GM19395 (cell line): ENCODE measurements around the gene PNPLA1.

Experiments used
- ATAC-seq: cut with Tn5 transposase; IDR thresholded peaks from one replicate; pipeline ENCODE4 v1.9.1; 2021; ENCODE audit warnings: mild to moderate bottlenecking, moderate library complexity; ENCODE audit not compliant: unreplicated experiment

The PNPLA1 gene

DNA sequence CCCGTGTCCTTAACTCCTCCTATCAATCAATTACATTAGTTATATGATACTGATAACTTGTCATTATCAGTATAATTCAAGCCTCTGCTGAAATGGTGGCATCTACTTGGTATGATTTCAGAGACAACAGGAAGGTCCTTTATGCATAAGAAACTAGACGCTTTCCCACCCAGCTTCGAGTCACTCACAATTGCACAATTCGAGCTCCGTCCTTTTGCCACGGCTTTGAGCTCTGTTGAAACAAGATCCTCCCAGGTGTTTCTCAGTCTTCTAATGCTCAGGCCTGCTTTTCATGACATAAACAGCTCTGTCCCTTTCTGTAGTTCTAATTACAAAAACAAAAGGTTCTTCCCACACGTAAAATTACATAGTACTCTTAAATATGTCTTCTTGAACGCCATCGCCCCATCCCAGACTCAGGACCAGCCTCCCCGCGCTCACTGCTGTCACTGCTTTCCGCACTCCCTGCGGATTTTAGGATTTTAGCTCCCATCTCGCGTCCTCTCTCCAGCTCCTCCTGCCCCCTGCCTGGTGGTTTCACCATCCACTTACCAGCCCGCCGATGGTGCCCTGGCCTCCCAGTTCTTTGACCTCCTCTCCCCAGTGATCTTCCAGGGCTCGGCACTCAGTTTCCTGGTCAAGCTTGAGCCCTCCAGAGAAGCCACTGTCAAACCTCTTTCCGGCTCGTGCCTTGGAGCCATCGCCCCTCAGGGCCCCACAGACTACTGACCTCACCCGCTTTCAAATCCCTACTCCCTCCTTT lies 23.2 kb upstream of the PNPLA1 start:
- no peak for ATAC-seq

DNA sequence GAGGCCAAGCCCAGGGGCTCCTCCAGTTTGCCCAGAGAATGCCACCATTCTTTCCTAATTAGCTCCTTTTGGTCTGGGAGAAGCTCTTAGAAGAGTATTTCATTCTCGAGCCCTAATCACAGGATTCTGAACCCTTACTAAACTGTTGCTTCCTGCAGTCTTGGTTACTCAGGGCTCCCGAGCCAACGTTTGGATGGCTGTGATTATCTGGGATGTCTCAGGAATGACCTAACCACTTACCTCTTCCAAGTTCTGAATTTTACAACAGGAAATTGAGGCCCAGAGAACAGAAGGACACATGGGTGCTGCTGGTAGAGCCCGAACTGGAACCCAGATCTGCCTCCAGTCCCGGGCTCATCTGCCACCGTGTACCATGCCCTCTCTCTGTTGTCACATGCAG lies 22.2 kb upstream of the PNPLA1 start:
- ATAC-seq = no peak

DNA sequence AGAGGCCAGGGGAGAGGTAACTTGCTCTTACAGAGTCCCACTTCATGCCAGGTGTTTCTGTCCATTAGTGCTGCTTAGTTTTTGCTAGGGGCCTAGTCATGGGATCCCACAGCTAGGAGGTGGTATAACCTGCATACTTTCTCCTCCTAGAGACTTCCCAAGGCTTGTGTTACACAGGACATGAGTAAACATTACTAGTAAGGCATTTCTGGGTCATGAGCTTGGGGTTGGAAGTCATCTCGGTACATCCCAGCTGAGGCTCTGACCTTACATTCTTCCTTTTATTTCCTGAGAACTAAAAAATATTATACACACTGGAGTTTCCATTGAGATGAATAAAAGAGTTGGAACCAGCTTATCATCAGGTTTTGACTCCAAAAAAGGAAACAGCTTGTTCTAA lies 20.9 kb upstream of the PNPLA1 start:
- no peak for ATAC-seq

DNA sequence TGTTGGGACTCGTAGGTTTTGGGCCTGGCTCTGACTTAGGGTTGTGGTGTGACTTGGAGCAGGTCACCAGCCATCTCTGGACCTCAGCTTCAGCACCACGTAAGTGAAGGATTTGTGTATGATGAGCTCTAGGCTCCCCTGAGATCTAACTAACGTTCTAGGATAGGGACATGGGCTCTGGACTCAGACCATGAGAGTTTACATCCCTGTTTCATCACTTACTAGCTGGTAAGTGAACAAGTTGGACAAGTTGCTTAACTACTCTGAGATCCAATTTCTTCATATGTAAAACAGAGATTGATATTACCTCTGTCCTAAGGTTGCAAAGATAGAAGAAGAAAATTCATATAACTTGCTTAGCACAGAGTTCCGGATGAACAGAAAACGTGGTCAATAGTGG lies 20.3 kb upstream of the PNPLA1 start:
- ATAC-seq = no peak

DNA sequence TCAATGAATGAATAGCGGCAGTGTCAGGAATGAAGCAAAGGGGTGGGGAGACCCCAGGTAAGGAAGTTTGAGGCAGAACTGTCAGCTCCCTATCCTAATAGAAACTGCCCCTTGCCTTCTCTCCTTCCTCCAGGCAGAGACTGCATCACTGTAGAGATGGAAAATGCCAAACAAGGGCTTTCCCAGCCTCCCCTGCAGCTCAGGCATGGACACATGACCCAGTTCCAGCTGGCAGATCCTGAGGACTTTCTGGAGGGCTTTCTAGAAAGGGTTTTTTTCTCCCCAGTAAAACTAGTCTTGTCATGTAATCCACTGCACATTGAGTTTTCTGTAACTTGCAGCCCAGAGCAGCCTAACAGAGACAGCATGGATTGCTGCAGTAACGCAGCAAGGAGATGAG lies 17.9 kb upstream of the PNPLA1 start:
- ATAC-seq = no peak

DNA sequence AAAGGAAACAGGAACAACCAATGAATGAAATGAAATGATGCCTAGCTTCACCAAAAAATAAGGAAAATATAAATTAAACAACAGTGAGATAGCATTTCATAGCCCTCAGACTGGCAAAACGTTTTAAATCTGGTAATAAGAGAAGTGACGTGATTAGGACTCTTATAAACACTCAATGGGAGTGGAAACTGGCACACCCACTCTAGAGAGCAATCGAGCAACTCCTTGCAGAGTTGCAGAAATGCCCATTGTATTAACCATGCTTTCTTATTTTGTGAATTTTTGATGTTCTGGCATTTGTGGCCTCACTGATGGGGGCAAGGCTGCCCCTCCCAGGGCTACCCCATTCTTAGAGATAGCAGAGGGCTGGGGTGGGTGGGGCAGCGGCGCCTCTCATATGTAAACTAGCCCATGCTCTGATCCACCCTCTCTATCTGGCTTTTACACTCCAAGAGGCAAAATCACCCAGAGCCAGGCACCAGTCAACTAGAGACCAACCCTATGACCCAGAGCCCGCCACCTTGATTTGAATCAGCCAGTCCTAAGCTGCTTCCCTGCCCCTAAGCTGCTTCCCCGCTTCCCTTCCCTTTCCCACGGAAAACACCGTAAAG lies 6.4 kb upstream of the PNPLA1 start:
- ATAC-seq = no peak

DNA sequence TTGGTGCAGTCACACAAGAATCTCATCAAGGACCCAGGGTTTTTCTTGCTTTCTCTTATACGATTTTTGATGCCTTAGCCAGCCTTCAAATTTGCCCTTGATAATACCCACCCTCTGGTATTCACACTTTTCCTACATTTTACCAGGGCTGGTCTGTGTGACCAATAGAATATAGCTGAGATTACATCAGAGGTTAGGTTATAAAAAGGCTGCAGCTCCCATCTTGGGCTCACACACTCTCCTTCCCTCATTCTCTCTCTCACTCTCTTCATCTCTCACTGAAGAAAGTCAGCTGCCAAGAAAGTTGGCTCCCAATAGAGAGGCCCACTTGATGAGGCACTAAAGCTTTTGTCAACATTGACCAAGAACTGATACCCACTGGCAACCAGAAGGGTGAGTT lies 4.1 kb upstream of the PNPLA1 start:
- no peak for ATAC-seq

DNA sequence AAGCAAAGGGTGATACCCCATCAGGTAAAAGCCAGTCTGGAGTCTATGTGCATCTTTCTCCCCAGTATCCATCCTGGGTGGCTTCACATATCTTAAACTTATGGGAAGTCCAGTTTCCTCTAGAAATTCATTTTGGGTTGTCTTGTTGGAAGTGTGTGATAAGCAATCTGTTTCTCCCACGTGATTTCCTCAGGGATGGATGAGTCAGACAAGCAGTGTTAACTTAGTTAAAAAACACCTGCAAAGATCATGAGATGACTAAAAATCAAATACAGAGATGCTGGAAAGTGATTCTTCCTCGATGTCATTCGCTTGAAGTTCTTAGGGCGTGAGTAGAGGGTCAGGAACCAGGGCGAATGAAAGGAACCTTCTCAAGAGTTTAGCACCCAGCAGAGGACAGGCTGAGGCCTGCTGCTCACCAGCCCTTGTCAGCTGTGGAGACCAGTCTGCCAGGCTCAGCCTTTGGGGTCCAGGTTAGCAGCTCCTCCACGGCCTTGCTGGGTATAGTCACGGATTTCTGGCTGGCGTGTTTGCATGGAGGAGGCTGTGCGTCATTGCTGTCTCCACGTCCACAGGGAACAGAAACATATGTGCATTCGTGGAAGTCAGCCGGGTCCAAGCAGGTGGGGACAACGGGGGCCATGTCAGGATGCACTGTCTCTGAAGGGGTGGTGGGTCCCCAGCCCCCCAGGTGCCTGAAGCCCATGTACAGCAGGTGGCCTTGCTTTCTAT lies 2.8 kb upstream of the PNPLA1 start:
- no peak for ATAC-seq

DNA sequence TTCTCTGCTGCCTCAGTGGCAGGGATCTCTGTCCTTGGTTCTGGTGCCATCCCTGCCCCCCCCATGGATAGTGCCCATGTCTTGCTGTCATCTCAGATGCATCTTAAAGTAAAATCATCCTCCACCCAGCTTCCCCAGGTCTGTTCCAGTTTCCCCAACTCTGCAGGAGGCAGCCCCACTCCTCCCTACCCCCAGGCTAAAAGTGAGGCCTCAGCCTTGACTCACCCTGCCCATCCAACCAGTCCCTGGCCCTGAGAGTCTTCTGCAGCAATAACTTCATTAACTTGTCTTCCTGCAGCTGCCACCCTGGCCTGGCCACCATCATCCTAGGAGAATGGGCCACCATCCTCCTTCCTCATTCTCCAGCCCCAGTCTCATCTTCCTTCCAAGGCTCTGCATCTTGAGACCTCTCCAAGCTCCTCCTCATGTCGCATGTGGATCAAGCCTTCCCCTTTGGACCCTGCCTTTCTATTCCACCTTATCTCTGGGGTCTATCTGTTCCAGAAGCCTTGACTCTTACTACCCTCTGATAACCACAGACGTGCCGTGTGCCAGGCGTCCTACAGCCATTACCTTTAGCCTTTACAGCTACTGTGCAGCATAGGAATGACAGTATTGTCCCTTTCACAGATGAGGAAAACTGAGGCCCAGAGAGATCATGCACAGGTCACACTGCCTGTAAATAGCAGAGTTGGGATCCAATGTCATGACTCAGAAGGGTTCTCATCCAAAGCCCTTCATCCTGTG lies 2.0 kb upstream of the PNPLA1 start:
- no peak for ATAC-seq

DNA sequence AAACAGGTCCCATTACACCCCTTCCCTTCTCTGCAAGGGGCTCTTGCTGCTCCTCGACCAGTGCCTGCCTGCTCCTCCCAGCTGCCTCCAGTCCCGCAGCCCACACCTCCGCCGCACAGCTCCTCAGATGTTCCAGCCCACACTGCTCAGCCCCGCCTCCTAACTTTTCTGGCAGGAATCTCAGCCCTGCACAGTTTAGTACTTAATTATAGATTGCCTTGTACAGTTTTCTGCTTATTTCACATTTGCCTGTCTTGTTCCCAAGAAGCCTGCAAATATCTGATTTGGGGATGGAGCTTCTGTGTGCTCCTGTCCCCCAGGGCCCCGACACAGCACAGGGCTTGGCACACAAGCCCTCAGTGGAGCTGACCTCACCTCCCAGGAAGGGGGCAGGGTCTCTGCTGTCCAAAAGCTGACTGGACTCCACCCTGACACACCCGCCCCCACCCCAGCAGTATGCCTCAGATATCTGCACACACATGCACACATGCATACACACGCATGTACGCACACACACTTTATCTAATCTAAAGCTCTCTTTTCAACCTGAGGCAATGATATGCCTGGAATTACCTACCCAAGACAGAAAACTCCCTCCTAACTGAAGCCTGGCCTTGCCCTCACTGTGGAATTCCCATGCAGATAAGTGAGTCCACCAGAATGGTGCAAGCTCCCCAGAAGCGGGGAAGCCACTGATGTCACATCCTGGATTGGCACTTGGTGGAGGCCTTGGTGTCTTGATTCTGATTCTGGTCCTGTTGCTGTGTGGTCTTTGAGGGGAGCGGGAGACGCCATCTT lies 1.2 kb upstream of the PNPLA1 start:
- no peak for ATAC-seq

DNA sequence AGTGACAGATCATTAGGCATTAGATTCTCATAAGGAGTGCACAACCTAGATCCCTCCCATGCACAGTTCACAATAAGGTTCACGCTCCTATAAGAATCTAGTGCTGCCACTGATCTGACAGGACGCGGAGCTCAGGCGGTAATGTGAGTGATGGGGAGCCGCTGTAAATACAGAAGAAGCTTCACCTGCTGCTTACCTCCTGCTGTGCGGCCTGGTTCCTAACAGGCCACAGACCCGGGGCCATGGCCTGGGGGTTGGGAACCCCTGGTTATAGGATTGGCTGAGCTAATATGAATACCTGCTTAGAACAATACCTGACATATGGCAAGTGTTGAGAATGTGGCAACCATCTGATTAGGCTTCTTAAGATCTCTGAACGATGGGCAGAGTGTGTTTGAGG lies 2.4 kb downstream of the PNPLA1 start:
- no peak for ATAC-seq

DNA sequence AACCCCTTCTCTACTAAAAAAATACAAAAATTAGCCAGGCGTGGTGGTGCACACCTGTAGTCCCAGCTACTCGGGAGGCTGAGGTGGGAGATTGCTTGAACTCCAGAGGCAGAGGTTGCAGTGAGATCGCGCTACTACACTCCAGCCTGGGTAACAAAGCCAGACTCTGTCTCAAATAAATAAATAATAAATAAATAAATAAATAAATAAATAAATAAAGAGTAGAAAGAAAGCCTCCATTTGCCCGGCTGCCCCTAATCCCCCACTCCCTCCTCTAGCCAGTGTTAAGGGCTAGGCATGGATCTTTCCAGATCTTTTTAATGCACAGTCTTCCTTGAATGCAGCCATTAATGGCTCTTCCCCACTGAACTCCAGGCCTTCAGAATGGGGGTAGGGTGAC lies 3.2 kb downstream of the PNPLA1 start:
- ATAC-seq = no peak

DNA sequence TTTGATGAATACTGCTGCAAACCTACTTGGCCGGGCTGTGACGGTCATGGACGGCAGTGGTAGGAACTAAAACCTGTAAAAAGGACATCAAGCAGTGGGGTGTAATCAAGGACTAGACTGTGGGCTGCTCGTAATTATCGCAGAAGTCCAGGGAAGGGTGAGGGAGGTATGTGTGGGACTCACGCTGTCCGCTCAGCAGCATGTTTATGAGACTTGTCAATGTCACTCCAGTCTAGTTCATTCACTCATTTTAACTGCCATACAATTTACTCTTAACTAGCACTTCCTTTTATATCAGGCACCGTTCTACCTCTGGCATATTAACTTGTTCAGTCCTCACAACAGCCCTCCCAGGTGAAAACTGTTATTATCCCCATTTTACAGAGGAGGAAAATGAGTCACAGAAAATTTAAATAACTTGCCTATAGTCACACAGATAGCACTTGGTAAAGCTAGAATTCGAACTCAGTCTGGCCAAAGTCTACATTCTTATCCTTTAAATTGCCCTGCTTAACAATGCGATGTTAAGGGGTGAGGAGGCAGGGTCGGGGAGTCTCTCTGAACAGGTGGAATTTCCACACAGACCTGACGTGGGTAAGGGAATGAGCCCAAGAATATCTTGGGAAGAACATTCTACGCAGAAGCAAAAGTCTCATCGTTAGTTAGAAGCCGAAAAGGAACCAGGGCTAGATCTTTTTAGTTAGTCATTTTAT lies 4.1 kb downstream of the PNPLA1 start:
- no peak for ATAC-seq

DNA sequence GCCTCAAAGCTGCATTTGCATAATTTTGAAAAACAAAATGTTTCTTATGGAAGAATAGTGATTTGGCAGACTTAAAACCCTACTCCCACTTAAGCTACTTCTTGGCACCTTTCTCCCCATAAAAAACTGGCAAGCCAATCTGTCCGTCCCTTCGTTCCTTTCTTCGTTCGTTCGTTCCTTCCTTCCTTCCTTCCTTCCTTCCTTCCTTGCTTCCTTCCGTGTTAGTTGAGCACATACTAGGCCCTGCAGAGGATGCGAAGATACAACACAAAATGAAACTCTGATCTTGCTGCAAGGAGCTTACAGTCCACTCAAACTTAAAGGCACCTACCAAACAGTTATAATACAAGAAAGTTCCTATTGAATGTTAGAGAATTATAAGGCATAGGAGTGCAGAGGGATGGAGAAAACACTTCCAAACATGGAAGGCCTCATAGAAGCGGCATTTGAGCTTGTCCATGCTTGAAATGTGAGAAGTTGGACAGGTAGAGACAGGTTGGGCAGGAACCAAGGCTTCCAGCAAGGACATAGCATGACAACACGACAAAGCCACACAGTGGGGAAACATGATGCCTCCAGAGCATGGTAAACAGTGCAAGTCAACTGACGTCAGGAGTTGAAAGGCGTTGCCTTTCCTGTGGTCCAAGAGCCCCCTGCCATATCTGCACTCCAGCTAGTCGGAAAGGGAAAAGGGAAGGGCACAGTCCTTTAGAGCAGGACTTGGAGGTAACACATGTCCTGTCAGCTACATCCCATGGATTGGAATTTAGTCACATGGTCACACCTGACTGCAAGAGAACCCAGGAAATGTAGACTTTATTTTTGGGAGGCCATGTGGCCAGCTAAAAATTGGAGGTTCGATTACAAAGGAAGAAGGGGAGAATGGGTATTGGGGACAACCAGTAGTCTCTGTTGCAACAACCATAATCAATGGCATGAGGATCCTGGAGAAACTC lies 7.0 kb downstream of the PNPLA1 start:
- ATAC-seq = no peak

DNA sequence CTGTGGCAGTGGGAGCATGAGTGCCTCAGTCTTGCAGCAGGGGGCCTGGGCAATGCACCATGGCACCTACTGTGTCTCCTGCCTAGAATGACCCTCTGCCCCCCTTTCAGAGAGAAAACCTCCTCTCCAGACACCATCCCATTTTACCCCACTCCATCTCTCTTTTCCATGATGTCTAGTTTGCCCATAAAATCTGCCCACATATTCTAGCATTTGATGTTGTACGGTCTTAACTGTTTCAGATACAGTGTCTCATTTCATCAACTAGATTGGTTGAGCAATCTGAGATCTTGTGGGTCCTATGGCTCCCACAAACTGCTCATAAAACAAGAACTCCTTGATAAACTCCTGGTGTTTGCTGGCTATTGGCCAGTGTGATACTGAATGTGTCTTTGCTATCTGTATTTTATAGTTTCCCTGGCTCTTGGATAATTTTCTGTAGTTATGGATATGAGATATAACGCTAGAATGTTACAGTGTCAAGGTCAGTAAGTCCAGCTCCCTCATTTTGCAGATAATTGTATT lies 8.1 kb downstream of the PNPLA1 start:
- ATAC-seq = no peak

DNA sequence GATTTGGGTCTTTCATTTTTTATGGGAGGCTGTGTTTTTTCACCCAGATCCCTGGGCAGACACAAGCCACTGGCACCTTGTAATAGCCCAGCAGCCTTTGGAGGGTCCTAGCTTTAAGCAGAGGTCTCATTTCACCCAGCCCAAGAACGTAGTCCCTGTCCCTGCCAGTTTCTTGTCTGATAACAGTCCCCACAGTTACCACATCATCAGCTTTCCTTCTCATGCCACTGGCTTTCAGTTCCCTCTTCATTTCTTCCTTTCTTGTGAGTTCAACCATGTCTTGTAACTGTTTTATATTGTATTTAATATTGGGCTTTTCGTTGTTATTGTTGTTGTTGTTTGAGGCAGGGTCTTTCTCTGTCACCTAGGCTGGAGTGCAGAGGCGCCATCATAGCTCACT lies 10.6 kb downstream of the PNPLA1 start:
- ATAC-seq = no peak

DNA sequence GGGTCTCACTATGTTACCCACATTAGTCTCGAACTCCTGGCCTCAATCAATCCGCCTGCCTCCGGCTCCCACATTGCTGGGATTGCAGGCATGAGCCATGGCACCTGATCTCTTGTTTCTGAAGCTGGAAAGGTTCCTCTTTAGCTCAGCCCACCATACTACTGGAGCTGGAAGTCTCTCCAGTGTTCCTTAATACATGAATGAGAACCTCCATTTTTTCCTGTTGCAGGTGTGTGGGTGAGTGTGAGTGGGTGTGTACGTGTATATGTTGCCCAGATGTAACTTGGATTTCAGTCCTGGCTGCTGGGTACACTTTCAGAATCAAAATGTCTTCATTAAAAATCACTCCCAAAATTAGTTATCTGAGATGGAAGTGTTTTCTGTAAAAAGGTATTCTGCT lies 11.1 kb downstream of the PNPLA1 start:
- ATAC-seq = no peak

DNA sequence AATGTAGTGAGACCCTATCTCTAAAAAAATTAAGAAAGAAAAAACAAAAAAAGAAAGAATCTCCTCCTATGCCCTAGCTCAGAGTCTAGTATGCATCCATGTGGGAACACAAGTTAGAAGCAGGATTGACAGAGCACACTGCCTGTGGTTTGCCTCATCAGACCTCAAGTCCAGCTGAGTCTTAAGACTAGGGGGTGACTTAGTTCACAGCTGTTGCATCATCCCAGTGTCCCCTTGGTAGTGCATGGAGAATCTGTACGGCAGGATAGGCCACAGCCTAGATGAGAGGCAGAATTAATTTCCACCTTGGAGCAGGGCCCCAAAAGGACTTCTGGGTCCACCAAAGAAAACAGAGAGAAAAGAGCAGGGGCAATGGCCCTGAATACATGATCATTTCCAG lies 13.7 kb downstream of the PNPLA1 start:
- ATAC-seq = no peak

DNA sequence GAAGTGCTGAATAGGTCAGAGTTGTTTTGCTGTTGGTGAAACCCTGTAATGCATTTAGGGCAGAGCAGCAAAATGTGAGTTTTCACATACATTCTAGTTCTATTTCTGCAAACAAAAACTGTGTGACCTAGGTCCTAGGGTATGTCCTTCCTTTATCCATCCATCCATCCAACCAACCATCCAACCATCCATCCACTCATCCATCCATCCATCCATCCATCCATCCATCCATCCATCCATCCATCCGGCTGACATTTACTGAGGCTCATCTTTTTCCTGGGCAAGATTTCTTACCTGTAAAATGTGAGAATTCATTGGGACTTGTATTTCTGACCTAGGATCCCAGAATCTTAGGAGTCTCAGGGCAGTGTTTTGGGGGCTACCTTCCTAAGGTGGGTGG lies 14.5 kb downstream of the PNPLA1 start:
- no peak for ATAC-seq
